NCI-H1436 (cell line): ENCODE data around the gene PLAAT5.
"Not testable (repeated sequence)": the region's sequence is repeated elsewhere in the genome, so short reads cannot be mapped to it uniquely, and the experiment has no call there.

ENCODE experiments used
- DNase-seq: peaks from one replicate; lab custom pipeline; 2025; lab: John Stamatoyannopoulos, UW

PLAAT5 gene

DNA sequence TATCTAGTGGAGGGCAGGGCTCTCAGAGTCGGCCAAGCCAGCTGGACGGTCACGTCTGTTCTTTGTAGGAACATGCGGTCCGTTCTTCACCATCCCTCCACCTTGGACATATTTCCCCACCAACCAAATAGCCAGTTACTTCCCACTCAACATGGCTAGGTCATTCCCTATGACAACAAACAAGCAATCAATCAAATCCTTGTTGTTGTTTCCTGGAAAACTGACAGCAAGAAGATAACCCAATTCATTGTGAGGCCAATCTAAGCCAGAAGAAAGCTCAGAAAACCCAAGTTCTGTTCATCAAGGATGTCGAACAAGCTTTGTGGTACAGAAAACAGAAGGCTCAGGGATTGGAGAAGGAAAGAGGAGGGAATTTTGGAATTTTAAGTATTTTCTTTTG is 10.9 kb downstream of the PLAAT5 start:
- no peak for DNase-seq

DNA sequence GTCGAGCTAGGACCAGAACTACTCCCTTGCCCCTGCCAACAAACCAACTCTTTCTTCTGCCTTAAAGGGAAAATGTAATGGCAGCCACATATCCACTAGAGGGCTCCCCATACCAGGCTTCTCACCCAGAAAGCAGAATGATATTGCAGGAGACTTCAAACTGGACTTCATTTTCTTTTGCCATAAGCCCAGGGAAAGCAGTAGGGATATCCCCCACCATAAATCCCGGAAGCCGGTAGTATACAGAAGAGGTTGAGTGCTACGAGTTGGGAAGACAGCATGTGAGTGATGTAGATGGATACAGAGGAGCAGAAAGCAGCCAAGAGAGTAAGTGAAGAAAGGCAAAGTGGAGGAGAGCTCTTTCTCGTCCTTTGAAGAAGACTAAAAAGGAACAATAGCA is 12.1 kb downstream of the PLAAT5 start:
- DNase-seq = peak; percentile 23

DNA sequence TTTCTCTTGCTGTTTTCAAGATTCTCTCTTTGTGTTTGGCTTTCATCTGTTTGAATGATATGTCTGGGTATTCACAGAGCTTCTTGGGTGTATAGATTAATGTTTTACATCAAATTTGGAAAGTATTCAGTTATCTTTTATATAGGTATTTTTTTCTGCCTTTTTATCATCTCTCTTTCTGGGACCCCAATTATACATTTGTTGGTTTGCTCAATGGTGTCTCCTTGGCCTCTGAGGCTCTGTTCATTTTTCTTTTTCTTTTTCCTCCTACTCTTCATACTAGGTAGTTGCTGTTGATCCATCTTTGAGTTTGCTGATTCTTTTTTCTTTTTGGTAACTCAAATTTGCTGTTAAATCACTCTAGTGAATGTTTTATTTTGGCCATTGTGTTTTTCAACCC is 14.3 kb downstream of the PLAAT5 start:
- DNase-seq = no peak

GRCh38 chr11:63472372-63472771 is 18.6 kb downstream of the PLAAT5 start:
- no peak for DNase-seq

GRCh38 chr11:63470311-63470710 is 20.7 kb downstream of the PLAAT5 start:
- DNase-seq = no peak

- no peak for DNase-seq
Measured at GRCh38 chr11:63462137-63462536, 28.8 kb downstream of the PLAAT5 start.

GRCh38 chr11:63459586-63459985 is 31.4 kb downstream of the PLAAT5 start:
- no peak for DNase-seq

GRCh38 chr11:63448646-63449045 is 42.3 kb downstream of the PLAAT5 start:
- no peak for DNase-seq

- no peak for DNase-seq
Measured at GRCh38 chr11:63445720-63446119, 45.2 kb downstream of the PLAAT5 start.

GRCh38 chr11:63445118-63445517 is 45.8 kb downstream of the PLAAT5 start:
- DNase-seq = no peak

DNA sequence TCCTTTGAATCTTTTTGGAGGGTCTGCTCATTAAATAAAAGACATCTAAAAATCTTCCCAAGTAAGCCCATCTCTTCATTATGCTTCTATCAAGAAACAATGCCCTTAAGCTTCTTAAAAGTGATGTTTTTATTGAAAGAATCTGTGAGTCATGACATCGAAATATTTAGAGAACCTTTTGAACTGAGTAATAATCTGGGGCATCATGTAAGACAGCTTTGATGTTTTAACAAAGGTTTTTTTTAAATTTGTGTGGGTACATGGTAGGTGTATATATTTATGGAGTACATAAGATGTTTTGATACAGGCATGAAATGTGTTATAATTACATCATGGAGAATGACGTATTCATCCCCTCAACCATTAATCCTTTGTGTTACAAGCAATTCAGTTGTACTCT is 46.8 kb downstream of the PLAAT5 start:
- no peak for DNase-seq

DNA sequence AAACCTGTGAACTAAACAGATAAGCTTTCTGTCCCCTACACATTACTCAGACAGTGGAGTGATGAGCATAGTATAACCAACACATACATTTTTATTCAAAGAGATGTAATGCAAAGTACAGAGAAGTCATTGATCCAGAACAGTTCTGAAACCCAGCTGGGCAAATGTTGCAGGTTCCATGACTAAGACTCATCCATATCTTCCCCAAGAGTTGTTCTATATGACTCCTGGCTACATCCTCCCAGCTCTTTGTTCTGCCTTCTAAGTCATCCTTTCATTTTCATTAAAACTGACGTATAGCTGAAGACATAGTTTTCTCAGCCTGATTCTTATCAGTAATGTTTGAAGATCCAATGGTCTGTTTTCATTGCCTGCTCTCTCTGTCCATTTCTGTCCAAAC is 47.3 kb downstream of the PLAAT5 start:
- no peak for DNase-seq

DNA sequence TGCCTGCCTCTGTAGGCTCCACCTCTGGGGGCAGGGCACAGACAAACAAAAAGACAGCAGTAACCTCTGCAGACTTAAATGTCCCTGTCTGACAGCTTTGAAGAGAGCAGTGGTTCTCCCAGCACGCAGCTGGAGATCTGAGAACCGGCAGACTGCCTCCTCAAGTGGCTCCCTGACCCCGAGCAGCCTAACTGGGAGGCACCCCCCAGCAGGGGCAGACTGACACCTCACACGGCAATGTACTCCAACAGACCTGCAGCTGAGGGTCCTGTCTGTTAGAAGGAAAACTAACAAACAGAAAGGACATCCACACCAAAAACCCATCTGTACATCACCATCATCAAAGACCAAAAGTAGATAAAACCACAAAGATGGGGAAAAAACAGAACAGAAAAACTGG is 55.1 kb downstream of the PLAAT5 start:
- not testable (repeated sequence) for DNase-seq

DNA sequence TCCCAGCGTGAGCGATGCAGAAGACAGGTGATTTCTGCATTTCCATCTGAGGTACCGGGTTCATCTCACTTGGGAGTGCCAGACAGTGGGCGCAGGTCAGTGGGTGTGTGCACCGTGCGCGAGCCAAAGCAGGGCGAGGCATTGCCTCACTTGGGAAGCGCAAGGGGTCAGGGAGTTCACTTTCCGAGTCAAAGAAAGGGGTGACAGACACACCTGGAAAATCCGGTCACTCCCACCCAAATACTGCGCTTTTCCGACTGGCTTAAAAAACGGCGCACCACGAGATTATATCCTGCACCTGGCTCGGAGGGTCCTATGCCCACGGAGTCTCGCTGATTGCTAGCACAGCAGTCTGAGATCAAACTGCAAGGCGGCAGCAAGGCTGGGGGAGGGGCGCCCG is 55.6 kb downstream of the PLAAT5 start:
- not testable (repeated sequence) for DNase-seq

DNA sequence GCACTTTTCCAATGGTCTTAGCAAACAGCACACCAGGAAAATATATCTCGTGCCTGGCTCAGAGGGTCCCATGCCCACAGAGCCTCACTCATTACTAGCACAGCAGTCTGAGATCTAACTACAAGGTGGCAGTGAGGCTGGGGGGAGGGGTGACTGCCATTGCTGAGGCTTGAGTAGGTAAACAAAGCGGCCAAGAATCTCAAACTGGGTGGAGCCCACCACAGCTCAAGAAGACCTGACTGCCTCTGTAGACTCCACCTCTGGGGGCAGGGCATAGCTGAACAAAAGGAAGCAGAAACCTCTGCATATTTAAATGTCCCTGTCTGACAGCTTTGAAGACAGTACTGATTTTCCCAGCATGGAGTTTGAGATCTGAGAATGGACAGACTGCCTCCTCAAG is 60.2 kb downstream of the PLAAT5 start:
- not testable (repeated sequence) for DNase-seq

DNA sequence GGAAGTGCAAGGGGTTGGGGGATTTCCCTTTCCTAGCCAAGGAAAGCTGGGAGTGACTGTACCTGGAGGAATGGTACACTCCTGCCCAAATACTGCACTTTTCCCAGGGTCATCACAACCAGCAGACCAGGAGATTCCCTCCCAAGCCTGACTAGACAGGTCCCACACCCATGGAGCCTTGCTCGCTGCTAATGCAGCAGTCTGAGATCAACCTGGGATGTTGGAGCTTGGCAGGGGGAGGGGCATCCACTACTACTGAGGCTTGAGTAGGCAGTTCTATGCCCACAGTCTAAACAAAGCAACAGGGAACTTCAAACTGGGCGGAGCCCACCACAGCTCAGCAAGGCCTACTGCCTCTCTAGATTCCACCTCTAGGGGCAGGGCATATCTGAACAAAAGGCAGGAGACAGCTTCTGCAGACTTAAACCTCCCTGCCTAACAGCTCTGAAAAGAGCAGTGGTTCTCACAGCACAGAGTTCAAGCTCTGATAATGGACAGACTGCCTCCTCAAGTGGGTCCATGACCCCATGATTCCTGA is 62.9 kb downstream of the PLAAT5 start:
- no peak for DNase-seq

DNA sequence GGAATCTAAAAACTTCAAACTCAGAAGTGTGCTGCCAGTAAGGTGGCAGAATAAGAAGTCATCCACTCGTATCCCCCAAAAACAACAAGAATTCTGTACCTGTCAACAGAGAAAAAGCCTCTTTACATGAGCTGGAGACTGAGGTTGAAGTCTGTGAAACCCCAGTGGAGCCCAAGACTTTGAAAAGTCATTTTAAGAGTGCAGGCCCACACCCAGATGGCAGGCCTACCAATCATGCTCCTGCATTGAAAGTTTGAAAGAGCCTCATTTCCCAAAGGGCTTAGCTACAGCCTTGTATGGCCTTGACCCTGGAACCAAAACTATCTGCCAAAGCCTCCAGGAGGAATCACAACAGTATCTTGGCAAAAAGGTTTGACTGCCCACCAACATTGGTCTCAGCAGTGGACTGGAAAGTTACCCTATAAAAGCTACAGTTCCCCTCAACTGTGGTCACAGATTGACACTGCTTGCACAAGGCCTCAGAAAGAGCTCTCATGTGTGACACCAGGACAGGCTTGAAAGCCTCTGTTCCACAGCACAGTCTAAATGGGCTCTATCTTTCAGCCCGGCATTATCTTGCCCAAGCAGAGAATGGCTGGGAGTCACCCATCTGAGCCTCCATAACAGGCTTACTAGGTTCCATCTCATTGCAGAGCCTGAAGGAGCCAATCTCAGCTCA is 73.7 kb downstream of the PLAAT5 start:
- DNase-seq = no peak
